Stimulated activated CD8-positive, alpha-beta memory T cell treated with anti-CD3 and anti-CD28 coated beads, Interleukin-12 subunit alpha, Interleukin-12 subunit beta, amount 100 ng/mL, for 4 hours (primary cell): Measurements from ENCODE around the gene BFSP2.

Experiments
- DNase-seq: peaks from one replicate; pipeline ENCODE4 v3.0.0-alpha.2; 2020; ENCODE audit warnings: low read depth

The BFSP2 gene

GRCh38 chr3:133419151-133419909, 19.5 kb downstream of the BFSP2 start:
- no peak for DNase-seq

GRCh38 chr3:133424937-133425869, 25.3 kb downstream of the BFSP2 start:
- no peak for DNase-seq

DNA sequence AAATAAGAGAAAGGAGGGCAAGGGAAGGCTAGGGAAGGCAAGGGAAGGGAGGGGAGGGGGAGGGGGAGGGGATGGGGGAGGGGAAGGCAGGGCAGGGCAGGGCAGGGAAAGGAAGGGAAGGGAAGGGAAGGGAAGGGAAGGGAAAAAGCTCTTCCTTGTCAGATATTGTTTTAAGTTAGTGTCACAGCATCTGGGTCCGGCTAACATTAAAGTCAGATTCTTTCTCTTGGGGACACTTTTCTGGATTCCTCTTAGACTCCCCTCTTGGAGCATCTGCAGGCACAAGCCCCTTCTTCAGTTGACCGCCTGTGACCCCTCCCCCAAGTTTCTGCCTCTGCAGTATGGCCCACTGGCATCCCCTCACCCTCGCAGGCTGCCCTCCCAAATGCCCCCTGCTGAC, 26.0 kb downstream of the BFSP2 start:
- DNase-seq = no peak

DNA sequence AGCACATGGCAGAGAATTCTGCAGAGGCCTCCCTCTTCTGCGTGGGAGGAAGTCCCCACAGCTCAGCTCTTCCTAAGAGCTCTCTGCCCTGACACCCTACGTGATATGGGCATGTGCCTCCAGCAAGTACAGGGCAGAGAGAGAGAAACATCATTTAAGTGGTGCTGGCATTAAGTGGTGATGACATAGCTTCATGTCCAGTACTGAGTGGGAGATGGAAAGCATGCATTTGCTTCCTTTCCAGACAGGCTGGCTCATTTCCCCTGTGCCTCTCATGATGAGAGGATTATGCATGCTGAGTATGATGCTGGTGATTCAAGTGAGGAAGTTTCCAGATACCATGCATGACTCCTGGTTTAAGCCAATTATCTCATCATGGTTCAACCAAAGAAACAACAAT, 26.9 kb downstream of the BFSP2 start:
- DNase-seq = no peak

- DNase-seq = no peak
Observed at GRCh38 chr3:133428552-133428951, 28.7 kb downstream of the BFSP2 start.

- DNase-seq = no peak
Observed at GRCh38 chr3:133429063-133429462, 29.2 kb downstream of the BFSP2 start.

- DNase-seq = no peak
Observed at GRCh38 chr3:133439563-133439962, 39.7 kb downstream of the BFSP2 start.

DNA sequence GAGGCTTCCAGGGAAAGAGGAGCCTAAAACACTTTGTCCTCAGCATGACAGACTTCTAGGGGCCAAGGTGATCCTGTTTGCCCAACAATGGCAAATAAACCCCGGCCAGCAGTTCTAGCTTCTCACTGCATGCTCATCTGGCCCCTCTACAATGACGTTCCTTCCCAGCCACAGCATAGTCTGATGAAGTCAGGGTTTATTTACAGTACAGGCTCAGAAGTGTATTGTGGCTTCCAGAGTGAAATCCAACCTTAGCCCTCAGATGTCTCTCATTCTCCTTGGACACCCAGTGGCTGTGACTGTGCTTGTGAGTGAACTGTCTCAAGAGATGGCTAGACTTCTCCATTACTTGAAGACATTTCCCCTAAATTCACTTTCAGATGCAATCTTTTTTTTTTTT, 40.8 kb downstream of the BFSP2 start:
- no peak for DNase-seq

- DNase-seq = no peak
Observed at GRCh38 chr3:133441867-133442270, 42.0 kb downstream of the BFSP2 start.

GRCh38 chr3:133442518-133442917, 42.7 kb downstream of the BFSP2 start:
- no peak for DNase-seq

DNA sequence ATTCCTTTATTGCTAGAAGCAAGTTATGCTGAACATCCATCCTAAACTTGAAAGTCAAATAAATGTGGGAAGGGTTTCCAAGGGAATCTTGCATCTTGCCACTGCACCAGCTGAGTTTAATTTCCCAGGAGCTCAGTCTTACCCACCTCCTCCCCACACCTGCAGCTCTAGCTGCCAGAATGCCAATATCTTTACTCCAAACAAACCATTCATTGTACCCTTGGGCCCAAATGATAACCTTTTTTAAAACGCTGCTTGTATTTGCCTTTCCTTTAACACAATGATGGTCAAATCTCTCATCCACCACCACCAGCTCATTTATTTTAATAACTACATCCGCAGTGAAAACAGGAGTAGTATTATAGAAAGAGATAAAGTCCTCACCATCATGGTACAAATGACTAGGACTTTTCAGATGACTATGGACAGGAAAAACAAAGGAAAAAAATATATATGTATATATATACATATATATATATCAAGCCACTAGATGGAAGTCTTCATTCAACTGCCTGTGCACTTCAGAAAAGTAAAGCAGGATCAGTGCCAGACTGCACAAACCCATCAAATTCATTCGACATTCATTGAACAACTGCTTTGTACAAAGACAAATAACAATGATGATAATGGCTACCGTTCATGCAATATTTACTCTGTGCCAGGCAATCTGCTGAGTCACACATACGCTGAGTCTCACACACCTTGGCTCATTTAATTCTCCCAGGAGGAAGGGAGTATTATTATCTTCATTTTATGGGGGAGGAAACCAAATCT, 44.0 kb downstream of the BFSP2 start:
- DNase-seq = no peak

GRCh38 chr3:133444423-133444774, 44.5 kb downstream of the BFSP2 start:
- DNase-seq = no peak

DNA sequence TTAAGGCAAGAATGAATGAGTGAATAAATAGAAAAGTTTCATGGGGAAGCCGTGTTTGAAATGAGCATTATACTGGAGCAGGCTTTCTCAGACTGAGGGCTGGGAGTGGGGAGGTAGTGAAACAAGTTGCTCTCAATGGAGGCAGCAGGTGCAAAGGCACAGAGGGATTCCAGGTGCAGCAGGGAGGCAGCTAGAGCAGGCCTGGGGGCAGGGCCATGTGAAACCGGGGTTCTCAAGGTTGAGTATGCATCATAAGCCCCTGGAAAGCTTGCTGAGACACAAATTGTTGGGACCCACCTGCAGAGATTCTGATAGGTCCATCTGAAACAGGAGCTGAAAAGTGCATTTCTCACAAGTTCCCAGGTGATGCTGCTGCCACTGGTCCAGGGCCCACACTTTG, 45.3 kb downstream of the BFSP2 start:
- no peak for DNase-seq

GRCh38 chr3:133447750-133448477, 48.1 kb downstream of the BFSP2 start:
- no peak for DNase-seq

GRCh38 chr3:133448478-133449122, 48.7 kb downstream of the BFSP2 start:
- no peak for DNase-seq

GRCh38 chr3:133451309-133451708, 51.5 kb downstream of the BFSP2 start:
- DNase-seq = no peak

GRCh38 chr3:133452641-133453319, 52.9 kb downstream of the BFSP2 start:
- no peak for DNase-seq

DNA sequence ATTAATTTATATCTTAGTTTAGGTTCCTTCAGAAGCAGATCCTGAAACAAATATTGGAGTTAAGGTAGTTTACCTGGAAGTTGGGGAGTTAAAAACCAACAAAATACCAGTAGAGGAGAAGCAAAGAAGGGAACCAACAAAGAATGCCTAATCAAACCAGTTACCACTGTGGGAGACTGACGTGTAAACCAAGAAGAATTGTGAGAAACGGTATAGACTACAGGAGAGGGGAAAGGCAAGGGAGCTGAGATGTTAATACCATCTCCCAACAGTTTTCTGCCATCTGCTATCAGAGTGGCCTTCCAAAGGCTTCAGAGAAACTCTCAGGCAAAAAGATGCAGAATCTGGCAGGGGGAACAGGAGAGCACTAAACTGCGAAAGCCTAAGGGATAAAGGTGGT, 53.5 kb downstream of the BFSP2 start:
- DNase-seq = no peak

- no peak for DNase-seq
Observed at GRCh38 chr3:133455281-133455680, 55.4 kb downstream of the BFSP2 start.

DNA sequence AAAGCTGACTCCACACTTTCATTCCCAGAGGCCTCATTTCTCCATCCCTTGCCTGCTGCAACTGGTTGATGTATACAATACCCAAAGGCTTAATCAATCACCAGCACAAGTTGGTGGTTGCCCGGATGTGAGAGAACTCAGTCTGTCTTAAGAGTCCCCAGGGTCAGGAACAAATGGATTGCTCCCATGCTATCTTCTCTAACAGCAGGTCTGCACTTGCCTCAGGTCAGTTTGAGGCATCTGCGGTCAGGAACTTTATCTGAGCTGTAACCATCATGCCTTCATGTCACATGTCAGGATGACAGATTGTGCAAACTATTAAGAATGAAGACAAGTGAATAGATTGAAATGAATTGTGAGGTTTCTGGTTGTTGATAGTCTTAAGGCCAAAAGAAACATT, 56.1 kb downstream of the BFSP2 start:
- DNase-seq = no peak

DNA sequence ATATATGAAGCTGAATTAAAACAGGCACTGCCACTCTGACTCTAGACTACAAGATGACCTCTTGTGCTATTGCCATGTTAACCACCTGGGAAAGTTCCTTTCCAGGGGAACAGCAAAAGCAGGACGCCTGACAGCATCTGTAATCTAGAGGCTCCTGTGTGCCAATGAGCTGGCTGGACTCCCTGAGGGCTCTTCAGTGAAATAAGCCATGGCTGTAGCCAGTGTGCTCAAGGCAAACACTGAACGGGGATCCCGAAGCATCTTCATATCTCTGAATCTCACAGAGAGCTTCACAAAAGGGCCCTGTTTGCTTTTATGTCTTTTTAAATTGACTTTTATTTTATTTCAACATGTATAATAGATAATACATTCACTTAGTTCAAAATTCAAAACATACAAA, 57.2 kb downstream of the BFSP2 start:
- no peak for DNase-seq
